ENCODE measurements around the gene ROR2.

Gene ROR2

DNA sequence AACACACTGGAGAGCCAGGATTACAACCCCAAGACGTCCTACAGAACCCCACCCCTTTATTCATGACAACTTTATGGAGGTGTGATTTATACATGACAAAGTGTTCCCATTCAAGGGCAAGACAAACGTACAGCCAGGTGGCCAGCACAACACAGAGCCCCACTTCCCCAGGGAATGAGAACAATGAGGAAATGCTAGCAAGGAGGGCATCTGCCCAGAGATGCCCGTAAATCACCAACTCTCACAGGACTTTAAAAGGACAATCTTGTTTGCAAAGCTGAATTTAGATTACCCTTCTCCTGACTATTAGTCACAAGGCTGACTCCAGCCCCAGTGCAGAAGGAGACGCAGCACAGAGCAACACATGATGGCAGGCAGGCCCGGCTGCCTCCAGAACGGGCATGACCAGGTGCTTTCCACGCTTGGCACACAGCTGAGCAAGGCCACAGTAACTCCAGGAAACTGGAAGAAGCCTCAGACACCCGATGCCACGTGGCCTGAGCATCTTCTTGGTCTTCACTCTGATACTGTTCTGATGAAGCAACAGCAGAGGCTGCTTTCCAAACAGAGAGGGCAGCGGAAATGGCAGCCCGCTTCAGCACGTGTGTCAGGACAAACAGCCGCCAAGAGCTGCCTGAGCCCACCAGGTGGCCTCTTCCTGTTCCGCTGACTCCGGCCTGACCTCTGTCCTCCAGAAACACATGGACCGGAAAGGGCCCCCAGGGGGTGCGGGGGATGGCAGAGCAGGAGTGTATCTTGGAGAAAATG is 51.4 kb downstream of the ROR2 start:
- DNase-seq: no peak

DNA sequence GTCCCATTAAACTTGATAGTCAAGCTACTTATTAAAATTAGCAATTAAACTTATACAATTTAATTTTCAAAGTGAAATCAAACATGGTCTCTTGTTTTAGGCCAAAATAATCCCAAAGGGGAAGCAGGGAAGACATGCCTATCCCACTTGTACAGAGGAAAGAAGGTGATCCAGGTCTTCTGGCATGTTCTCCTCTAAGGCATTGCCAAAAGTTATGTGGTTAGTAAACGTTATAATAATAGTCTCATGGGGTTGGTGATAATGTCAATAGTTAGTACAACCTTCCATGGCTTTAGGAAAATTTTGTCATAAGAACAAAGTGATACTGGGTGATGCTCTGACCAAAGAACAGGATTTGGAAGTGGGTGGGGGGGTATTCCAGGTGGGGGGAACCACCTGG is 52.8 kb downstream of the ROR2 start:
- no peak for DNase-seq

GRCh38 chr9:91896513-91897121 is 53.4 kb downstream of the ROR2 start:
- DNase-seq: no peak

DNA sequence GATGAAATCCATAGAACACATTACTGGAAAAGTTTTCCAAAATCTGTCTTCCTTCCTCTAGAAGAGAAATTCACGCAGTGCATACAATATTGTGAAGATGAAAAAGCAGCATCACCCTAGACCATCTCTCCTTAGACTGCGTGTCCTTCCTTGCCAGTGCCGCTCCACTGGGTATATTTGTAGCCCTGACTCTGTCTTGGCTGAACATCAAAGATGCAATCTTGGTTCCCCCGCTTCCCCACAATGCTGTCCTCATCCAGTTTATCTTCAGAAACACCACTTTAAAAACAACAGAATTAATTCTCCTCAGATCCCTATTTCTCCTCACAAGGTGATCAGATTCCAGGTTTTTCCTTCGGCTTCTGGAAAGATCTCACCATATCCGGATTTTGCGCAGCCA is 53.9 kb downstream of the ROR2 start:
- no peak for DNase-seq

DNA sequence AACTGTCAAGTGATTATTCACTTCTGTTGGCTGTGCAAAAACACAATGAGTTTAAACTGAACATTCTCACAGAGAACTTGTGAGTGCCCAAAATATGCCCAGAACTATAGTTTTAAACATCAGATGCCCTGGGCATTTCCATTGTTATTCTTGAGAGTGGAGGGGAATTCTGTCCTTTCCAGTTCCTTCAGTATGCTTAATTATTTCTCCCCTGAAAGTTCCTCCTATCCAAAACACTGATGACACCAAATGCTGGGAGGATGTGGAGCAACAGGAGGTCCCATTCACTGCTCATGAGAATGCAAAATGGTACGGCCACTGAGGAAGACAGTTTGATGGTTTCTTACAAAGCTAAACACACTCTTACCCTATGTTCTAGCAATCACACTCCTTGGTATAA is 55.5 kb downstream of the ROR2 start:
- DNase-seq: no peak

GRCh38 chr9:91894023-91894422 is 56.0 kb downstream of the ROR2 start:
- DNase-seq: no peak

- DNase-seq: no peak
These were observed 58.1 kb downstream of the ROR2 start for GRCh38 chr9:91891915-91892314.

GRCh38 chr9:91890662-91891061 is 59.4 kb downstream of the ROR2 start:
- no peak for DNase-seq

DNA sequence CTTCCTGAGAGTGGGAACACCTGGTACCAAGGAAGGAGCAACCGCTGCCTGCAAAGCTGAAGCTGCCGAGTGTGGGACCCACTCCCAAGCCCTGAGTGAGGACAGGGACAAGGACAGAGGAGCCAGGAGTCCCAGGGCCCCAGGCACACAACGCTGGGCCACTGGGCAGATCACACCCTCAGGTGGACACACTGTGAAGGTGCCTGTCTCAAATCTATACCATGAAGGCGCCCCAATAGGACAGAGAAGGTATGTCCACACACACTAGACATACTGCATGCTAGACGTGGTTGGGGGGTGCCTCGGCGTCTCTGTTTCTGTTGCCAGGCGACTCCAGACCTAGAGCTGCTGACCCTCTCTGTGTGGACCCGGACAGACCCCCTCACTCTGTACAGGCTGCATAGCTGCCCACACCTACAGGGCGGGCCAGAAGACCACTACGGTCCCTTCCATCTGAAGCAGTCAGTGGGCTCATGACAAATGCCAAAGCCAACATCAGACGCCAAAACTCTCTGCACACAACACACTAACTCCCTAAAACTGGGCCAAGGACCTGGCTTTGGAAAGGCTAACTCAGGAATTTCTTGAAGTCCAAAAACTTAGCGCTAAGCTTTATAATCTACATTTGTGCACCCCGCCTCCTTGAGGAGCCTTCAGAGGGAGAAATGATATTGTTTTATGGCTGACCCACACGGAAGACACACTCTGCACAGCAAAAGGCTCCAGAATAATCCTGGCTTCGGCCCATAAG is 60.7 kb downstream of the ROR2 start:
- DNase-seq: no peak

GRCh38 chr9:91886414-91887076 is 63.5 kb downstream of the ROR2 start:
- DNase-seq: no peak

GRCh38 chr9:91885746-91886413 is 64.1 kb downstream of the ROR2 start:
- DNase-seq: no peak

- no peak for DNase-seq
These were observed 65.0 kb downstream of the ROR2 start for GRCh38 chr9:91884696-91885687.

DNA sequence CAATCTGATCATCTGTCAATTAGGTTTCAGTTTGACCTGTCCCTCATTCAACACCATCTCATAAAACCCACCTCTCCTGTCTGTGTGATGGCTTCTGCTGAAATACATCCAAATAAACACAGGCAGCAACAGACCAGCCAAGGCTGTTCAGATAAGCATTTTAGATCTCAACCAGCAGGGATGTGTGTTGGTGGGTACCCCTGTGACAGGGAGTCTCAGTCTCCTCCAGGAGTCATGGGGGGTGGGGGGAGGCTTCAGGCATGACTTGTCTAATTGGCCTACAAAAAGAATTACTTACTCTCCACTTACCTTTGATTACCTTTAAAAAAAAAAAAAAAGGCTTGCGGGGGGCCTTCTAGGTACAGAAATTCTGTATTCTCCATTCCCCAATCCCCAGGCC is 65.9 kb downstream of the ROR2 start:
- DNase-seq: no peak

DNA sequence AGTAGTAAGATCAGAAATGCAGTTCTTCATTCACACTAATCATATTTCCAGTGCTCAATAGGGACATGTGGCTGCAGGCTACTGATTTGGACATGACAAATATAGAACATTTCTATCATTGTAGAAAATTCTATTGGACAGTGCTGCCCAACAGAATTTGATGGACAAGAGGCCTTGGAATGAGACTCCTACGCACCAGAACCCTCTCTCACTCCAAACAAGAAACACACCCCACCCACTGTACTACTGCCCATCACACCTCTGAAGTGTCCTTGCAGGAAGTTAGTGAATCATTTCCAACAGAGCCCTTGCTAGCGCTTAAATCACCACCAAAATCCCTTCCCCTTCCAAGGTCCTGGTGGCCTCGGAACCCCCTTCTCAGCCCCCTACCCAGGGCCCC is 66.5 kb downstream of the ROR2 start:
- DNase-seq: no peak

GRCh38 chr9:91882627-91883026 is 67.4 kb downstream of the ROR2 start:
- DNase-seq: no peak

DNA sequence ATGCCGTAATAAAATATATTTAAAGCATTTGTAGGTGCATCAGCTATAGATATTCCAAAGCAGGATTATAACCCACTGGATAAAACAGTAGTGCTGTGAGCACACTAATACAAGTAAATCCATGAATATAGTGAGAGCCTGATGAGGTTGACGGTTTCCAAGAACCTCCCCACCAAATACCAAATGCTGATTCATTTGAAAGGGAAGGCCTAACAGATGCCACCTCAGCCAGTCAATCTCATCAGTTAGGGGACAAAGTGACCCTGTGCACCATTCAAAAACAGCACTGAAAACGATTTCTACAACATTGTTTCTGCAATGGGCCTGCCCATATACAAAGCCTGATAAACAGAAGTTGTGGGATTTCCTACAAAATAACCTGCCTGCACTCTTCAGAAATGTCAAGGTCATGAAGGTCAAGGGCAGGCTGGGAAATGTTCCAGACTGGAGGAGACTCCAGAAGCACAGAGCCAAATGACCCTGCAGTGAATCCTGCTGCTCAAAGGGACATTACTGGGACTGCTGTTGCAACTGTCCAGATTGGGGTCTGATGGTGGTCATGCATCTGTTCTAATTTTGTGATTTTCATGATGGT is 69.6 kb downstream of the ROR2 start:
- DNase-seq: no peak

GRCh38 chr9:91879231-91879630 is 70.8 kb downstream of the ROR2 start:
- no peak for DNase-seq

DNA sequence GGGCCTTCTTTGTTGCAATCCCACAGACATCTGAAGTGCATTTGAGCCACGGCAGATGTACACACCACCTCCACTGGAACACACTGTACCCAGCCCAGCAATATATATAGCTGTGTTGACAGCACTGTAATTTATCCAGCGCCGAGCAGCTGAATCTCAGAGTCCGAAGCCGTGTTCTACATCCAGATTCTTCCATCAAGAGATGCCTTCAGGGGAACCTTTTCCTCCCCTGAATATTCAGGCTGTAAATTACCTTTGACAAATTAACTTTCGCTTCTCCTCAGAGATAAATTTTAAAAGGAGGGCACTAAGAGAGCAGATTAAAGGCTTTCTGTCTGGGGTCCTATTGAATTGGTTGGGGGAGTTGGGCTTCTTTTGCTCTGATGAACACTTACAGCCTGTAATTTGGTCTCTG is 76.4 kb downstream of the ROR2 start:
- no peak for DNase-seq

- DNase-seq: no peak
These were observed 81.2 kb downstream of the ROR2 start for GRCh38 chr9:91868732-91869391.

- DNase-seq: no peak
These were observed 82.3 kb downstream of the ROR2 start for GRCh38 chr9:91867740-91868139.

DNA sequence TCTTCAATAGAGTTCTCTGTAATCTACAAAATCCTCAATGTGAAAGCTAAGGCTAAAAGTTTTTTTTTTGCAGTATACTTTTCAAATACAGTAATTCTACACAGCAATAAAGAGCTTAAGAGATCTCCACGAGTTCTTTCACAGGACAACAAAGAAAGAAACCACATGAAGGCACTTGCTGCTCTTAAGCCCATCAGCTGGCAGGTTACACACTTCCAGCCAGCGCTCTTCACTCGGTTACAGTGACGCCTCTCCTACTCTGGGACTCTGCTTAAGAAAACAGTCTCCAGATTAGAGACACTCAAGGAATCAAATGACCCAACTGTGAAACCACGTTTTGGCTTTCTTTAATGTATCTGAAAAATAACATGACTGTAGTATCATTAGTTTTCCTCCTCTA is 85.0 kb downstream of the ROR2 start:
- no peak for DNase-seq
